ENCODE measurements around the gene GTF2A1L. TPM values are rescaled to one million over a fixed set of nuclear protein-coding genes. Genes with fewer than 3 reads are reported as not detected.

GTF2A1L gene
- total RNA-seq, 1 experiment from 2014 or later: 0.22 TPM

DNA sequence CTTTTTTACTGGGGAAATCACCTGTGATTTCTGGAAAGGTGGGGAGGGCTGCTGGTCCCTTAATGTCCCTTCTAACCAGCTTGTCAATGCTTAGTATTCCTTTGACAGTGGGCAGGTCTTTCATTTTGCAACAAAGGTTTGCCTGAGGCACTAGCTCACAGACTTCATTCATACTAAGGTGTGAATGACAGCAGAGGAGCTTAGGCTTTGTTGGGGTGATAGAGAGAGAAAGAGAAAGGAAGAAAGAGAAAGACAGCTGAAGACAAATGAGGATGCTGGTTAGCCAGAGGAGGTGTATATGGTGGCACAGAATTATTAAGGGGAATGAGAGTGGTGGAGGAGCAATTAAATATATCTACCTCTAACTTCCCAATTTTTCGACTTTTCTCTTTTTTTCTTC is 28.9 kb upstream of the GTF2A1L start:
- H3K79me2 ChIP-seq (ENCODE audit: insufficient read depth, low read length): no peaks in the 10 kb centered on the region
- TF ChIP-seq POLR2AphosphoS5 (IDR thresholded peaks at IDR 0.05; ENCODE audit: low read depth, low read length) (no peak), CEBPB (IDR thresholded peaks at IDR 0.05; ENCODE audit: low read depth) (no peak), FOSL1 (IDR thresholded peaks at IDR 0.05; ENCODE audit: low read depth) (no peak), SIN3A (IDR thresholded peaks at IDR 0.05; ENCODE audit: low read depth) (no peak), POLR2A (IDR thresholded peaks at IDR 0.05; ENCODE audit: borderline replicate concordance, extremely low read depth, insufficient read depth, insufficient read length) (no peak), EZH2phosphoT487 (IDR thresholded peaks at IDR 0.05; ENCODE audit: borderline replicate concordance) (no peak), SRF (IDR thresholded peaks at IDR 0.05; ENCODE audit: low read depth) (no peak), ZNF274 (IDR thresholded peaks at IDR 0.05; ENCODE audit: low read depth, low read length) (no peak), TCF7L2 (IDR thresholded peaks at IDR 0.05; ENCODE audit: borderline replicate concordance, extremely low read depth, insufficient read depth, insufficient read length) (no peak), EGR1 (IDR thresholded peaks at IDR 0.05; ENCODE audit: low read depth) (no peak)
- TF ChIP-seq, protein P1, sequence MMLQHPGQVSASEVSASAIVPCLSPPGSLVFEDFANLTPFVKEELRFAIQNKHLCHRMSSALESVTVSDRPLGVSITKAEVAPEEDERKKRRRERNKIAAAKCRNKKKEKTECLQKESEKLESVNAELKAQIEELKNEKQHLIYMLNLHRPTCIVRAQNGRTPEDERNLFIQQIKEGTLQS (IDR thresholded peaks at IDR 0.05): no peak
- TF ChIP-seq, protein P2, sequence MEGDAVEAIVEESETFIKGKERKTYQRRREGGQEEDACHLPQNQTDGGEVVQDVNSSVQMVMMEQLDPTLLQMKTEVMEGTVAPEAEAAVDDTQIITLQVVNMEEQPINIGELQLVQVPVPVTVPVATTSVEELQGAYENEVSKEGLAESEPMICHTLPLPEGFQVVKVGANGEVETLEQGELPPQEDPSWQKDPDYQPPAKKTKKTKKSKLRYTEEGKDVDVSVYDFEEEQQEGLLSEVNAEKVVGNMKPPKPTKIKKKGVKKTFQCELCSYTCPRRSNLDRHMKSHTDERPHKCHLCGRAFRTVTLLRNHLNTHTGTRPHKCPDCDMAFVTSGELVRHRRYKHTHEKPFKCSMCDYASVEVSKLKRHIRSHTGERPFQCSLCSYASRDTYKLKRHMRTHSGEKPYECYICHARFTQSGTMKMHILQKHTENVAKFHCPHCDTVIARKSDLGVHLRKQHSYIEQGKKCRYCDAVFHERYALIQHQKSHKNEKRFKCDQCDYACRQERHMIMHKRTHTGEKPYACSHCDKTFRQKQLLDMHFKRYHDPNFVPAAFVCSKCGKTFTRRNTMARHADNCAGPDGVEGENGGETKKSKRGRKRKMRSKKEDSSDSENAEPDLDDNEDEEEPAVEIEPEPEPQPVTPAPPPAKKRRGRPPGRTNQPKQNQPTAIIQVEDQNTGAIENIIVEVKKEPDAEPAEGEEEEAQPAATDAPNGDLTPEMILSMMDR (IDR thresholded peaks at IDR 0.05 in 2 of 3, conservative IDR thresholded peaks at IDR 0.05 in 1 of 3; ENCODE audit: borderline replicate concordance in 1 of 3, insufficient read depth in 1 of 3, low read depth in 2 of 3, low read length in 2 of 3): no peak
- TF ChIP-seq, protein P3, sequence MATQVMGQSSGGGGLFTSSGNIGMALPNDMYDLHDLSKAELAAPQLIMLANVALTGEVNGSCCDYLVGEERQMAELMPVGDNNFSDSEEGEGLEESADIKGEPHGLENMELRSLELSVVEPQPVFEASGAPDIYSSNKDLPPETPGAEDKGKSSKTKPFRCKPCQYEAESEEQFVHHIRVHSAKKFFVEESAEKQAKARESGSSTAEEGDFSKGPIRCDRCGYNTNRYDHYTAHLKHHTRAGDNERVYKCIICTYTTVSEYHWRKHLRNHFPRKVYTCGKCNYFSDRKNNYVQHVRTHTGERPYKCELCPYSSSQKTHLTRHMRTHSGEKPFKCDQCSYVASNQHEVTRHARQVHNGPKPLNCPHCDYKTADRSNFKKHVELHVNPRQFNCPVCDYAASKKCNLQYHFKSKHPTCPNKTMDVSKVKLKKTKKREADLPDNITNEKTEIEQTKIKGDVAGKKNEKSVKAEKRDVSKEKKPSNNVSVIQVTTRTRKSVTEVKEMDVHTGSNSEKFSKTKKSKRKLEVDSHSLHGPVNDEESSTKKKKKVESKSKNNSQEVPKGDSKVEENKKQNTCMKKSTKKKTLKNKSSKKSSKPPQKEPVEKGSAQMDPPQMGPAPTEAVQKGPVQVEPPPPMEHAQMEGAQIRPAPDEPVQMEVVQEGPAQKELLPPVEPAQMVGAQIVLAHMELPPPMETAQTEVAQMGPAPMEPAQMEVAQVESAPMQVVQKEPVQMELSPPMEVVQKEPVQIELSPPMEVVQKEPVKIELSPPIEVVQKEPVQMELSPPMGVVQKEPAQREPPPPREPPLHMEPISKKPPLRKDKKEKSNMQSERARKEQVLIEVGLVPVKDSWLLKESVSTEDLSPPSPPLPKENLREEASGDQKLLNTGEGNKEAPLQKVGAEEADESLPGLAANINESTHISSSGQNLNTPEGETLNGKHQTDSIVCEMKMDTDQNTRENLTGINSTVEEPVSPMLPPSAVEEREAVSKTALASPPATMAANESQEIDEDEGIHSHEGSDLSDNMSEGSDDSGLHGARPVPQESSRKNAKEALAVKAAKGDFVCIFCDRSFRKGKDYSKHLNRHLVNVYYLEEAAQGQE (IDR thresholded peaks at IDR 0.05; ENCODE audit: low read depth): no peak
- no peak for ATAC-seq
- H3K9me2 ChIP-seq (ENCODE audit: insufficient read depth): no peaks in the 10 kb centered on the region
- H3K9me3 ChIP-seq (ENCODE audit: control insufficient read depth in 1 of 2, insufficient read depth in 1 of 2, low read depth in 1 of 2, low read length in 2 of 2): no peaks in the 10 kb centered on the region
- H3K36me3 ChIP-seq (ENCODE audit: control insufficient read depth in 1 of 2, insufficient read depth in 2 of 2, low read length in 2 of 2): no peaks in the 10 kb centered on the region
- H3K4me3 ChIP-seq (replicated peaks in 1 of 2; ENCODE audit: low read depth in 1 of 2, low read length in 2 of 2): no peak overlapping the region
- H3K9ac ChIP-seq (ENCODE audit: low read length): no peak overlapping the region
- H3K4me2 ChIP-seq (ENCODE audit: low read length): no peak overlapping the region
- no peak for DNase-seq (ENCODE audit: low read depth, low spot score)
- H3K27ac ChIP-seq (ENCODE audit: low read depth, low read length): no peak overlapping the region
- H3K4me1 ChIP-seq (ENCODE audit: control insufficient read depth in 1 of 2, insufficient read depth in 2 of 2, low read length in 2 of 2): no peaks in the 10 kb centered on the region
- no peaks in the 10 kb centered on the region for H3K27me3 ChIP-seq (ENCODE audit: insufficient read depth, low read length)
- no TSS peak for BruUV-seq (replicated peaks)
- no peaks in the 10 kb centered on the region for H4K20me1 ChIP-seq (ENCODE audit: insufficient read depth)
- ChIA-PET RAD21 (ENCODE audit: low non-redundant PET in 1 of 2, low total read pairs in 2 of 2, uncharacterized antibody in 2 of 2, unreplicated experiment in 2 of 2) (no interaction called here), CTCF (interaction anchor here (0.6 to 1.6 kb wide), 6 partner anchors 9 to 166 kb away, joined by 3 to 6 read pairs (median 4); no protein-coding TSS in a partner anchor), POLR2A (no interaction called here)
- H2AFZ ChIP-seq (ENCODE audit: low read depth, low read length, poor library complexity, severe bottlenecking): peak overlapping the region; percentile 26
- intact Hi-C loops (cut with micrococcal nuclease): no loop called here
